Measurements from ENCODE around the gene ADSS2.

Gene ADSS2

DNA sequence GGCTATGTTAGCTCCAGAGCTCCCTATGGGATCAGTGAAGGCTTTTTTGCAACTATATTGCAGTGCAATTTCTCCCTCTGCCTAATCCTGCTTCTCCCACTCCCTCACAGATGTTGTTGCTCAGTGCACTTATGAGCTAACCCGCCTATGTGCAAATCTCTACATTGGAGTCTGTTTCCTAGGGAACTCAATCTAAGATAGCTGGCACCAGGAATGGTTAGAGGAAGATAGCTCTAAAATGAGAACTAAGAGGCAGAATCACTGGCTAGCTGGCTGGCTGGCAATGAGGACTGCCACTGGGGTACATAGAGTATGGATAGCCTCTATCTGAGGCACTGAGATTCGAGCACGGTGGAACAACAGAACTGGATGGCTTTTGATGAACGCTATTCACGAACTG, 39.5 kb downstream of the ADSS2 start:
- Histone ChIP-seq H3K4me2 (ENCODE audit: low read depth, low read length, poor library complexity, severe bottlenecking) (no peak overlapping the region), H3K9me3 (ENCODE audit: insufficient read depth, low read depth, low read length) (no peaks in the 10 kb centered on the region), H3F3A (ENCODE audit: low read depth) (no peaks in the 10 kb centered on the region), H2AFZ (ENCODE audit: low read length) (no peak overlapping the region), H3K9ac (ENCODE audit: low read depth, low read length, poor library complexity, severe bottlenecking) (no peak overlapping the region), H3K79me2 (ENCODE audit: insufficient read depth, low read length) (no peaks in the 10 kb centered on the region), H3K9me2 (replicated peaks; ENCODE audit: low read depth, low read length) (no peaks in the 10 kb centered on the region), H4K20me1 (ENCODE audit: insufficient read depth, low read length, poor library complexity, severe bottlenecking) (no peaks in the 10 kb centered on the region), H3K27me3 (ENCODE audit: insufficient read depth, low read length, poor library complexity, severe bottlenecking) (no peaks in the 10 kb centered on the region), H3K4me1 (ENCODE audit: insufficient read depth, low read length, poor library complexity, severe bottlenecking) (no peaks in the 10 kb centered on the region), H3K36me3 (ENCODE audit: insufficient read depth, low read length) (peaks cover 77% of the 10 kb centered on the region; the same call in 1 of the 2 replicates), H3K4me3 (ENCODE audit: low read length, poor library complexity, severe bottlenecking) (no peak overlapping the region)
- no peak for TF ChIP-seq EZH2phosphoT487 (IDR thresholded peaks at IDR 0.05; ENCODE audit: borderline replicate concordance)
- TF ChIP-seq, protein P1, sequence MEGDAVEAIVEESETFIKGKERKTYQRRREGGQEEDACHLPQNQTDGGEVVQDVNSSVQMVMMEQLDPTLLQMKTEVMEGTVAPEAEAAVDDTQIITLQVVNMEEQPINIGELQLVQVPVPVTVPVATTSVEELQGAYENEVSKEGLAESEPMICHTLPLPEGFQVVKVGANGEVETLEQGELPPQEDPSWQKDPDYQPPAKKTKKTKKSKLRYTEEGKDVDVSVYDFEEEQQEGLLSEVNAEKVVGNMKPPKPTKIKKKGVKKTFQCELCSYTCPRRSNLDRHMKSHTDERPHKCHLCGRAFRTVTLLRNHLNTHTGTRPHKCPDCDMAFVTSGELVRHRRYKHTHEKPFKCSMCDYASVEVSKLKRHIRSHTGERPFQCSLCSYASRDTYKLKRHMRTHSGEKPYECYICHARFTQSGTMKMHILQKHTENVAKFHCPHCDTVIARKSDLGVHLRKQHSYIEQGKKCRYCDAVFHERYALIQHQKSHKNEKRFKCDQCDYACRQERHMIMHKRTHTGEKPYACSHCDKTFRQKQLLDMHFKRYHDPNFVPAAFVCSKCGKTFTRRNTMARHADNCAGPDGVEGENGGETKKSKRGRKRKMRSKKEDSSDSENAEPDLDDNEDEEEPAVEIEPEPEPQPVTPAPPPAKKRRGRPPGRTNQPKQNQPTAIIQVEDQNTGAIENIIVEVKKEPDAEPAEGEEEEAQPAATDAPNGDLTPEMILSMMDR (conservative IDR thresholded peaks at IDR 0.05; ENCODE audit: low read length), result no peak

DNA sequence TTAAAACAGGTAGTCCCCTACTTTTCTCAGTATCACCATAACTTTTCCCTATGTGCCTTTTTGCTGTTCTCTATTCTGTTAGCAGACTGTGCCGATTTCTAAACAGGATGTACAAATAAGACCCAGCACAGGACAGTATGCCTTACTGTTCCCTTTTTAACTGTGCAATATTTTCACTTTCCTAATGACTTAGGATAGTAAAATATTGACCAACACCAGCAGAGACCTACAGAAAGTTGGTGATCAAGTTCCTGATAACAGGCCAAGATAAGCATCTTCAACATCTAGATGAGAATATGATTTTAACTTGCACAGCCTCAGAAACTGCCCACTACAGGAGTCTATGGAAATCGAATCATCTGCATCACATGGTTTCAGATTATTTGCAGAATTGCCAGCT, 42.0 kb downstream of the ADSS2 start:
- H3K4me1 ChIP-seq (ENCODE audit: insufficient read depth, low read length, poor library complexity, severe bottlenecking), result no peaks in the 10 kb centered on the region
- H3K27me3 ChIP-seq (ENCODE audit: insufficient read depth, low read length, poor library complexity, severe bottlenecking), result no peaks in the 10 kb centered on the region
- no peaks in the 10 kb centered on the region for H3F3A ChIP-seq (ENCODE audit: low read depth)
- H3K9me3 ChIP-seq (ENCODE audit: insufficient read depth, low read depth, low read length), result no peaks in the 10 kb centered on the region
- H3K4me2 ChIP-seq (ENCODE audit: low read depth, low read length, poor library complexity, severe bottlenecking), result no peak overlapping the region
- H3K4me3 ChIP-seq (ENCODE audit: low read length, poor library complexity, severe bottlenecking), result no peak overlapping the region
- peaks cover 61% of the 10 kb centered on the region; the same call in 1 of the 2 replicates for H3K36me3 ChIP-seq (ENCODE audit: insufficient read depth, low read length)
- no peak overlapping the region for H2AFZ ChIP-seq (ENCODE audit: low read length)
- no peak for TF ChIP-seq EZH2phosphoT487 (IDR thresholded peaks at IDR 0.05; ENCODE audit: borderline replicate concordance)
- TF ChIP-seq, protein P1 (conservative IDR thresholded peaks at IDR 0.05; ENCODE audit: low read length), result no peak
- H3K79me2 ChIP-seq (ENCODE audit: insufficient read depth, low read length), result no peaks in the 10 kb centered on the region
- no peak overlapping the region for H3K9ac ChIP-seq (ENCODE audit: low read depth, low read length, poor library complexity, severe bottlenecking)
- no peaks in the 10 kb centered on the region for H3K9me2 ChIP-seq (replicated peaks; ENCODE audit: low read depth, low read length)
- H4K20me1 ChIP-seq (ENCODE audit: insufficient read depth, low read length, poor library complexity, severe bottlenecking), result no peaks in the 10 kb centered on the region

DNA sequence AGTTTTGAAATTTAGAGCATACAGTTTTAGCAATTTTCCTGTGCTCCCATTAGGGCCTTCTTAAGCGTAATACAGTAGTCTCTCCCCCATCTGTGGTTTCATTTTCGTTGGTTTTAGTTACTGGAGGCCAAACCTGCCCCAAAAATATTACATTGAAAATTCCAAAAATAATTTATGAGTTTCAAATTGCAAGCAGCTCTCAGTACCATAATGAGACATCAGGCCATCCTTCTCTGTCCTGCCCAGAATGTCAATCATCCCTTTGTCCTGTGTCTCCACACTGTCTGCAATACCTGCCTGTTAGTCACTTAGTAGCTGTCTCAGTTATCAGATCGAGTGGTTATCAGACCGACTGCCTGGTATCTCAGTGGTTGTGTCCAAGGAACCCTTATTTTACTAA, 45.4 kb downstream of the ADSS2 start:
- Histone ChIP-seq H3K9me3 (ENCODE audit: insufficient read depth, low read depth, low read length) (peaks cover 13% of the 10 kb centered on the region; the same call in 1 of the 2 replicates), H3F3A (ENCODE audit: low read depth) (no peaks in the 10 kb centered on the region), H3K4me3 (ENCODE audit: low read length, poor library complexity, severe bottlenecking) (no peak overlapping the region), H3K9ac (ENCODE audit: low read depth, low read length, poor library complexity, severe bottlenecking) (no peak overlapping the region), H2AFZ (ENCODE audit: low read length) (no peak overlapping the region), H3K79me2 (ENCODE audit: insufficient read depth, low read length) (no peaks in the 10 kb centered on the region), H3K27me3 (ENCODE audit: insufficient read depth, low read length, poor library complexity, severe bottlenecking) (no peaks in the 10 kb centered on the region), H3K4me1 (ENCODE audit: insufficient read depth, low read length, poor library complexity, severe bottlenecking) (no peaks in the 10 kb centered on the region), H4K20me1 (ENCODE audit: insufficient read depth, low read length, poor library complexity, severe bottlenecking) (no peaks in the 10 kb centered on the region), H3K36me3 (ENCODE audit: insufficient read depth, low read length) (peaks cover 54% of the 10 kb centered on the region), H3K9me2 (replicated peaks; ENCODE audit: low read depth, low read length) (no peaks in the 10 kb centered on the region), H3K4me2 (ENCODE audit: low read depth, low read length, poor library complexity, severe bottlenecking) (no peak overlapping the region)
- no peak for TF ChIP-seq EZH2phosphoT487 (IDR thresholded peaks at IDR 0.05; ENCODE audit: borderline replicate concordance)
- TF ChIP-seq, protein P1 (conservative IDR thresholded peaks at IDR 0.05; ENCODE audit: low read length), result no peak

All from Loucy (cell line).